Measurements from ENCODE around the gene KASH5.
A peak's percentile ranks its signal among the peaks of the same experiment; 100 is the strongest.

The KASH5 gene

DNA sequence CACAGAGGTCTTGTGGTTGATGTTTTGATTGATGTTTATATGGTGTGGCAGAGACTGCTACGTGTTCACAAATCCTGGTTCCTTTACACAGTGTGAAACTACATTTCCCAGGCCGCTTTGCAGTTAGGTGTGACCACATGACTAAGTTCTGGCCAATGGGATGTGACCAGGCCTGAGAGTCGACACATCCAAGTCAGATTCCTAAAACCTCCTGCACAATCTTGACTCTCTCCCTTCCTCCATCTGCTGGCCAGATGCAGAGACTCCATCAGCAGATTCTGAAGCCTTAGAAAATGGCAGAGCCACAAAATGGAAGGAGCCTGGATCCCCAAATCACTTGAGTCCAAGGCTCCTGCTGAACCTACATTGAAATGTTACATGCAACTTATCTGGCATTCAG lies 40.2 kb upstream of the KASH5 start:
- no peaks in the 10 kb centered on the region for H3K4me1 ChIP-seq (ENCODE audit: control insufficient read depth, insufficient read depth, low read length)
- no peak overlapping the region for H3K4me3 ChIP-seq (ENCODE audit: low read depth, low read length)
- no peak overlapping the region for H3K9ac ChIP-seq (ENCODE audit: low read depth, low read length)
- H3K9me3 ChIP-seq (ENCODE audit: control insufficient read depth, insufficient read depth, low read length), result no peaks in the 10 kb centered on the region
- peaks cover 91% of the 10 kb centered on the region for H3K36me3 ChIP-seq (ENCODE audit: control insufficient read depth, insufficient read depth, low read length)
- no peaks in the 10 kb centered on the region for H3K27me3 ChIP-seq (ENCODE audit: control insufficient read depth, insufficient read depth, low read length)
- H3K27ac ChIP-seq (ENCODE audit: low read depth, low read length), result no peak overlapping the region

DNA sequence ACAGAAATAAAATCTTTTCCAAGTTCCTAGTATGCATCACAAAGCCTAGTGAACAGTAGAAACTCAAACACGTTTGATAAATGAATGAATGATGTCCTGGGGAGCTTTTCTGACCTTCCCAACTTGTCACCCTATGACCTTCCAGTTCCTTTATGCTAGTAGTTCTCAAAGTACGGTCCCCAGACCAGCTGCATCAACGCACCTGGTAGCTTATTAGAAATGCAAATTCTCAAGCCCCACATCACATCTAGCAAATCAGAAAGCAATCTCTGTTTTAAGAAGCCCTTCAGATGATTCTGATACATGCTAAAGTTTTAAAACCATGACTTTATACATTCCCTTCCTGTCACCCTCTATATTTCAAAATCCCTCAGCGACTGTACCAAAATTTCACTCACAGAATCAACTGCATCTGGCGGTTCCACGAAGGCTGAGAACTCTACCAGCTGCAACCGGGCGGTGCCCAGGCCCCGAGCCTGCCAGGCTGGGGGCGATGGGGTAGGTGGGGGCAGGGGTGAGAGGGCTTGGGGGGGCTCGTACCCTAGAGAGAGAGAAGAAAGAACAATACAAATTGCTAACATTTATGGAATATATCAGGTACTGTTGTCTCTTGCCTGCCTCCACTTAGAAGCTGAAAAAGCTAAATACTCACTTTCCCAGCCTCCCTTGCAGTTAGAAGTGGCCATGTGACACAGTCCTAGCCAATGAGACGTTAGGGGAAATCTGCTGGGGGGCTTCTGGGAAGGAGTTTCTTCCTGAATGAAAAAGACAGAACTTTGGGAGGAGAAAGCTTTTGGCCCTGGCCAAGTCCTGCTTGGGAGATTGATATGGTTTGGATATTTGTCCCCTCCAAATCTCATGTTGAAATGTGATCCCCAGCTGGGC lies 39.5 kb upstream of the KASH5 start:
- no peak overlapping the region for H3K4me3 ChIP-seq (ENCODE audit: low read depth, low read length)
- peaks cover 91% of the 10 kb centered on the region for H3K36me3 ChIP-seq (ENCODE audit: control insufficient read depth, insufficient read depth, low read length)
- no peak overlapping the region for H3K9ac ChIP-seq (ENCODE audit: low read depth, low read length)
- H3K27me3 ChIP-seq (ENCODE audit: control insufficient read depth, insufficient read depth, low read length), result no peaks in the 10 kb centered on the region
- no peaks in the 10 kb centered on the region for H3K4me1 ChIP-seq (ENCODE audit: control insufficient read depth, insufficient read depth, low read length)
- no peaks in the 10 kb centered on the region for H3K9me3 ChIP-seq (ENCODE audit: control insufficient read depth, insufficient read depth, low read length)
- no peak overlapping the region for H3K27ac ChIP-seq (ENCODE audit: low read depth, low read length)

DNA sequence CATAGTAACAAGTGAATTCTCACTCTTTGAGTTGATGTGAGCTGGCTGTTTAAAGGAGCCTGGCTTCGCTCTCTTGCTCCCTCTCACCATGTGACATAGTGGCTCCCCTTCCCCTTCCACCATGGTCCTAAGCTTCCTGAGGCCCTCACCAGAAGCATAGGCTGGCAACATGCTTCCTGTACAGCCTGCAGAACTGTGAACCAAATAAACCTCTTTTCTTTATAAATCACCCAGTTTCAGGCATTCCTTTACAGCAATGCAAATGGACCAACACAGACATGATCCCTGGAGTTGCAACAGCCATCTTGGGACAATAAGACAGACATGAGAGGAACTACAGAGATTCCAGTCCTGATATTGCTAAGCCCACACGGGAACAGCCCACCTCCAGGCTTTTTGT lies 38.5 kb upstream of the KASH5 start:
- Histone ChIP-seq H3K27ac (ENCODE audit: low read depth, low read length) (no peak overlapping the region), H3K36me3 (ENCODE audit: control insufficient read depth, insufficient read depth, low read length) (peaks cover 89% of the 10 kb centered on the region), H3K4me1 (ENCODE audit: control insufficient read depth, insufficient read depth, low read length) (no peaks in the 10 kb centered on the region), H3K4me3 (ENCODE audit: low read depth, low read length) (no peak overlapping the region), H3K9ac (ENCODE audit: low read depth, low read length) (no peak overlapping the region), H3K27me3 (ENCODE audit: control insufficient read depth, insufficient read depth, low read length) (no peaks in the 10 kb centered on the region), H3K9me3 (ENCODE audit: control insufficient read depth, insufficient read depth, low read length) (no peaks in the 10 kb centered on the region)

DNA sequence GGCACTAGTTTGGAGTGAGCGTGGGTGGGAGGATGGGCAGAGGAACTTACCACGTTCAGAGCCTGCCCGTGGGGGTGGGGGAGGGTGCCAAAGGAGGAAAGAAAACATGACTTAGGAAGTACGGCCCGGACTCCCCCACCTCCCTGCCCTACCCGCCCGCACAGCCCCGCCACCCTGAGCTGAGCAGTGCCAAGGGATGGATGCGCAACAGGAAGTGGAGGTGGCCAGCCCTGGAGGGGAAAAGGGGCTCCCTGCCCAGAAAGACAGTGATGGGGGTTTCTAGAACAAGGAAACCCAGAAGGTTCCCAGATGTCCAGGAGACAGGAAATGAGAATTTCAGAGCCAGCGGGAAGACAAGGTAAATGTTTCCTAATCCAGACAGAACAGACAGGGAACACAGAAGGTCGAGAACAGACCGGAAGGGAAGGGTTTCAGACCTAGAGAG lies 32.1 kb upstream of the KASH5 start:
- H3K27ac ChIP-seq (ENCODE audit: low read depth, low read length), result no peak overlapping the region
- no peaks in the 10 kb centered on the region for H3K27me3 ChIP-seq (ENCODE audit: control insufficient read depth, insufficient read depth, low read length)
- H3K9me3 ChIP-seq (ENCODE audit: control insufficient read depth, insufficient read depth, low read length), result no peaks in the 10 kb centered on the region
- no peak overlapping the region for H3K4me3 ChIP-seq (ENCODE audit: low read depth, low read length)
- no peaks in the 10 kb centered on the region for H3K4me1 ChIP-seq (ENCODE audit: control insufficient read depth, insufficient read depth, low read length)
- H3K36me3 ChIP-seq (ENCODE audit: control insufficient read depth, insufficient read depth, low read length), result peaks cover 84% of the 10 kb centered on the region
- H3K9ac ChIP-seq (ENCODE audit: low read depth, low read length), result no peak overlapping the region

DNA sequence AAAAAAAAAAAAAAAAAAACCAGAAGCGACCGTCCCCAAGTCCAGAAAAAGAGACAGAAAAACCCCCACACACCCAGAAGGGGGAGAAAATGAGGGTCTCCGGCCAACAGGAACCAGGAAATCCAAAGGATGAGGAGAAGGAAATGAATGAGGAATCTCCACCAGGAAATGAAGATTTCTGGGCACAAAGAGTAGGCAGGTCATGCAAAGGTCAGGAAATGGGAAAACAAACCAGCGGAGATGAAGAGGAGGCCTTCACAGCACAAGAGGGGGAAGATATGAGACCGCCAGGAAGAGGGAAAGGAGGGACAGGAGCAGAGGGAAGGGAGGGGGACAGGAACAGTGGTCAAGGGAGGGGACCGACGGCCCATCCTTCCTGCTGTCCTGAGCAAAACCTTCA lies 31.7 kb upstream of the KASH5 start:
- H3K4me3 ChIP-seq (ENCODE audit: low read depth, low read length), result no peak overlapping the region
- no peak overlapping the region for H3K27ac ChIP-seq (ENCODE audit: low read depth, low read length)
- no peaks in the 10 kb centered on the region for H3K4me1 ChIP-seq (ENCODE audit: control insufficient read depth, insufficient read depth, low read length)
- no peaks in the 10 kb centered on the region for H3K9me3 ChIP-seq (ENCODE audit: control insufficient read depth, insufficient read depth, low read length)
- H3K27me3 ChIP-seq (ENCODE audit: control insufficient read depth, insufficient read depth, low read length), result no peaks in the 10 kb centered on the region
- H3K36me3 ChIP-seq (ENCODE audit: control insufficient read depth, insufficient read depth, low read length), result peaks cover 79% of the 10 kb centered on the region
- H3K9ac ChIP-seq (ENCODE audit: low read depth, low read length), result no peak overlapping the region

DNA sequence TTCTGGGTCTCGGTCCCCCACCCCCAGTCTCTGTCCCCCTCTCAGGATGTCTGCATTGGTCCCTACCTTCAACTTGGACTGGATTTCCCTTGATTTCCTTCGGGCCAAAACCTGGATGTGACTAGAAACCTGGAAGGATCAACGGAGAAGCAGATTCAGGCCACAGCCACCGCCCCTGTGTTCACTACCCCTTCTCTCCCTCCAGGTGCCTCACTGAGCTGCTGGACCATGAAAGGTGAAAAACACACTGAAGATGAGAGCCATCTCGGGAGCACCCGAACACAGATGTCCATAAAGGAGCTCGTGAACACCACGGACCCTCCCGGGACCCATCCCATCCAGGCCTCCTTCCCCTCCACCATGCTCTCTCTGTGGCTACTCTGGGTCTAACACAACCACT lies 30.9 kb upstream of the KASH5 start:
- Histone ChIP-seq H3K4me3 (ENCODE audit: low read depth, low read length) (no peak overlapping the region), H3K36me3 (ENCODE audit: control insufficient read depth, insufficient read depth, low read length) (peaks cover 72% of the 10 kb centered on the region), H3K27me3 (ENCODE audit: control insufficient read depth, insufficient read depth, low read length) (no peaks in the 10 kb centered on the region), H3K27ac (ENCODE audit: low read depth, low read length) (no peak overlapping the region), H3K9ac (ENCODE audit: low read depth, low read length) (no peak overlapping the region), H3K4me1 (ENCODE audit: control insufficient read depth, insufficient read depth, low read length) (no peaks in the 10 kb centered on the region), H3K9me3 (ENCODE audit: control insufficient read depth, insufficient read depth, low read length) (no peaks in the 10 kb centered on the region)

DNA sequence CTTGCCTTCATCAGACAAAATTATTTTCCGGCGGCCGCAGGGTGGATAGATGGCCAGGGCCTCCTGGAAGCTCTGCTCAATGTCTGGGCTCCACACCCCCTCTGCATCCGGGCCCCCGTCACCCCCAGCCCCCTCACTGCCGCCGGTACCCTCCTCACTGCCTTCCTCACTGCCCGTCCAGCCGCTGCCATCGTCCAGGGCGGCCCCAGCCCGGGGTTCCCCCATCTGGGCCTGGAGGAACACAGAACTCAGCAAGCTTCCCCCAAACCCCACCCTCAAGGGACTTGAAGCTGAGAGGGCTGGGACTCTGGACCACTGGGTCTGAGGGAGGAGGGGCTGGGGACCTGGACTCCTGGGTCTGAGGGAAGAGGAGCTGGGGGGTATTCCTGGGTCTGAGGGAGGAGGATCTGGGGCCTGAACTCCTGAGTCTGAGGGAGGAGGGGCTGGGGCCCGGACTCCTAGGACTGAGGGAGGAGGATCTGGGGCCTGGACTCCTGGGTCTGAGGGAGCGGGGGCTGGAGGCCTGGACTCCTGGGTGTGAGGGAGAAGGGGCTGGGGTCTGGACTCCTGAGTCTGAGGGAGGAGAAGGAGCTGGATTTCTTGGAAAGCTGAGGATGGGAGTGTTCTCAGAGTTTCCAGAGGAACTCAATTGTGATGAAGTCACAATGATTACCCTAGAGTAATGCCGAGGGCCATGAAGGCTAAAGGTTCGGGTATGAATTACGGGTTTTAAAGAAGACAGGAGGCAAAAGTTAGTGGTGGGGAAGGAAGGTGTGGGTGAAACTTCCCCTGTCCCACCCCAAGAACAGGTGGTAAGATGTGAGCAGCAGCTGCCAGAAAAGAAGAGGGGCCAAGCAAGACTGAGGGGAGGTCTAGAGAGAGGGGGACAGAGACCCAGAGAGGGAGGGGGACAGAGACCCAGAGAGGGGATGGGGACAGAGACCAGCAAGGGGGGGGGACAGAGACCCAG lies 27.9 kb upstream of the KASH5 start:
- no peaks in the 10 kb centered on the region for H3K27me3 ChIP-seq (ENCODE audit: control insufficient read depth, insufficient read depth, low read length)
- H3K27ac ChIP-seq (ENCODE audit: low read depth, low read length), result no peak overlapping the region
- no peak overlapping the region for H3K9ac ChIP-seq (ENCODE audit: low read depth, low read length)
- H3K4me3 ChIP-seq (ENCODE audit: low read depth, low read length), result peak overlapping the region; percentile 95
- no peaks in the 10 kb centered on the region for H3K9me3 ChIP-seq (ENCODE audit: control insufficient read depth, insufficient read depth, low read length)
- peaks cover 45% of the 10 kb centered on the region for H3K36me3 ChIP-seq (ENCODE audit: control insufficient read depth, insufficient read depth, low read length)
- H3K4me1 ChIP-seq (ENCODE audit: control insufficient read depth, insufficient read depth, low read length), result peaks cover 3% of the 10 kb centered on the region; the same call in 1 of the 2 replicates

DNA sequence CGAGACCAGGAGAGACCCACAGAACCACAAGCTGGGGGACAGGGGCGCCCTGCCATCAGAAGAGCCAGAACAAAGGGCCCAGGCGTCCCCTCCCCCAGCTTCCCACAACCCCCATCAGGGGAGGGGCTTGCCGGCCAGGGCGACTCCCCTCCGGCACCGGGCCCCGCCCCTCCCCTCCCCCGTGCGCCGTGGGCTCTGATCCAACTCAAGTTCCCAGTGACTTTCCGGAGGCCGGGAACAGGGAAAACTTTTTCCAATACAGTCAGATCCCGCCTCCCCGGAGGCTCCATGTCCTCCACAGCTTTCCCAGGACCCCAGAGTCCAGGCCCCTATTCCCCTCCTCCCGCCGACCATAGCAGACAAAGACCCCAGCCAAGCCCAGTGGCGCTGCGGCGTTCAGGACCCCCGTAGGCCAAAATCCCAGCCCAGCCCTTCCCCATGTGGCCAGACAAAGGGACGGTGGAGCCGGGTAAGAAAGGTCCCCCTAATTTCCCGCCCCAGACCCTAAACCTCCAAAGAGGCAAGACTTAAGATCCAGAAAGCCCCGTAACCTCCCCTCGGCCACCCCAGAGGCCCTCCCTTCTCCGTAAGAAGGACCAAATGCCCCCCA lies 26.5 kb upstream of the KASH5 start:
- H3K9ac ChIP-seq (ENCODE audit: low read depth, low read length), result peak overlapping the region; percentile 95
- H3K27ac ChIP-seq (ENCODE audit: low read depth, low read length), result peak overlapping the region; percentile 97
- no peaks in the 10 kb centered on the region for H3K27me3 ChIP-seq (ENCODE audit: control insufficient read depth, insufficient read depth, low read length)
- H3K4me1 ChIP-seq (ENCODE audit: control insufficient read depth, insufficient read depth, low read length), result peaks cover 3% of the 10 kb centered on the region; the same call in 1 of the 2 replicates
- peak overlapping the region; percentile 95 for H3K4me3 ChIP-seq (ENCODE audit: low read depth, low read length)
- no peaks in the 10 kb centered on the region for H3K9me3 ChIP-seq (ENCODE audit: control insufficient read depth, insufficient read depth, low read length)
- peaks cover 30% of the 10 kb centered on the region for H3K36me3 ChIP-seq (ENCODE audit: control insufficient read depth, insufficient read depth, low read length)

DNA sequence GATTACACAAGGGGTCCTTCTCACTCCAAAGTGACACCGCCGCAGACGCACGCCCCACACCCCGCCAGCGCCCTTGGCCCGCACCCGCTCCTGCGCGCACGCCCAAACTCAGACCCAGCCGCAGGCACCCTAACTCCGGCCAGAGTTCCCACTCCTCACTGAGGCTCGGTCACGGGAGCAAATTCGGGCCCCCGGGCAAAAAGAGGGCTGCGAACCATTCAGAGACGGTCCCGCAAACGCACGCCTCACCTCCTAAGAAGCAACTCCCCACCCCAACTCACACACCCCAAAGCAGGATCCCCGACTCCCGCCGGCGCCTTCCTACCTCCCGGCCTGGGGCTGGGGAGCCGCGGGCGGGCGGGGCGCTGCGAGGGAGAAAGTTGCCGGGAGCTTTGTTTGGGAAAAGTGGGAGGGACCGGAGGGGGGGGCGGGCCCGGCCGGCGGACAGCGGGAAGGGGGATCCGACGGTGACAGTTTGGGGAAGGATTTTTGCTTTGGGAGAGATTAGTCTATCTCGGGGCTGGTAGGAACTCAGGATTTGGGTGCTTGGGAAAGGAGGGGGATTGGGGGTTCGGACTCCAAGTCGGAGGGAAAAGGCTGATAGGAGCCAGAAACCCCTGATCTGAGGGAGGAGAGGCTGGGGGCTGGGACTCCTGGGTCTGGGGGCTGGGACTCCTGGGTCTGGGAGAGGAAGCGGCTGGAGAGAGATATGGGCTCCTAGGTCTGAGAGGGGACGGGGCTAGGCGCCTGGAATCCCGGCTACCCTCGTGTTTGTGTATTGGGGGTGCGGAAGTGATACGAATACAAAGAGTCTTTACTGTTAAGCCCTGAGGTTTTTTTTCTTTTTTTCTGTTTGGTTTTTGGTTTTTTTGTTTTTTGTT lies 25.8 kb upstream of the KASH5 start, which contains the start of gene TEAD2:
Gene TEAD2 (minus strand): TSS at position 369 of the 881 bp plus-strand sequence. CDS start 2,341 bp downstream, outside the sequence.
- Histone ChIP-seq H3K4me1 (ENCODE audit: control insufficient read depth, insufficient read depth, low read length) (peaks cover 3% of the 10 kb centered on the region; the same call in 1 of the 2 replicates), H3K27ac (ENCODE audit: low read depth, low read length) (peak within 1 kb of the TSS; percentile 97), H3K9ac (ENCODE audit: low read depth, low read length) (peak within 1 kb of the TSS; percentile 95), H3K36me3 (ENCODE audit: control insufficient read depth, insufficient read depth, low read length) (peaks cover 23% of the 10 kb centered on the region), H3K27me3 (ENCODE audit: control insufficient read depth, insufficient read depth, low read length) (no peaks in the 10 kb centered on the region), H3K9me3 (ENCODE audit: control insufficient read depth, insufficient read depth, low read length) (no peaks in the 10 kb centered on the region), H3K4me3 (ENCODE audit: low read depth, low read length) (peak within 1 kb of the TSS; percentile 95)

DNA sequence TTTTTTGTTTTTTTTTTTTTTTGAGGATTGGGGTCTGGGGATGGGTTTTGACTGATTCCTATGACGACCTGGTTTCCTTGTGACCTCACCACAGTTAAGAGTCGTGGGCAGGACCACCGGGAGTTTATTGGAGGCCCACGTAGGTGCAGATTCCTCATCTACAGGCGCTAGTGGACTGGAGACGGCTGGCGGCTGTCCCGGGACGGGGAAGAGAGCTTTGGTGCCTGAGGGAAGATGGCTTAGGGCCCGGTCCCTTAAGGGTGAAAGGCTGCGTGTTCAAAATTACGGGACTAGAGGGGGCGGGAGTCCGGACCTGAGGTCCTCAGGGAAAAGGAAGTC lies 25.2 kb upstream of the KASH5 start:
- Histone ChIP-seq H3K9me3 (ENCODE audit: control insufficient read depth, insufficient read depth, low read length) (no peaks in the 10 kb centered on the region), H3K27me3 (ENCODE audit: control insufficient read depth, insufficient read depth, low read length) (no peaks in the 10 kb centered on the region), H3K36me3 (ENCODE audit: control insufficient read depth, insufficient read depth, low read length) (peaks cover 17% of the 10 kb centered on the region), H3K4me1 (ENCODE audit: control insufficient read depth, insufficient read depth, low read length) (peaks cover 3% of the 10 kb centered on the region; the same call in 1 of the 2 replicates), H3K4me3 (ENCODE audit: low read depth, low read length) (peak overlapping the region; percentile 95), H3K27ac (ENCODE audit: low read depth, low read length) (peak overlapping the region; percentile 70), H3K9ac (ENCODE audit: low read depth, low read length) (peak overlapping the region; percentile 30; the same call in 1 of the 2 replicates)
